DOHH2 (cell line): ENCODE measurements around the gene GLS2.

Experiments used
- H3F3A ChIP-seq: fragments of 200-600 bp; sonication (generic), shearing (Covaris generic); 2 replicates; pipeline ENCODE4 v1.6.0; 2016; ENCODE audit warnings: antibody characterized with exemption, mild to moderate bottlenecking; ENCODE audit not compliant: control insufficient read depth, insufficient read depth
- H3K27ac ChIP-seq: fragments of 200-600 bp; sonication (generic); 2 replicates; pipeline ENCODE4 v1.5.1; 2014; ENCODE audit warnings: low read depth, mild to moderate bottlenecking, low read length, moderate library complexity
- H3K27me3 ChIP-seq: fragments of 200-600 bp; sonication (generic); 2 replicates; pipeline ENCODE4 v1.6.1; 2014; ENCODE audit warnings: mild to moderate bottlenecking, low read length, mixed read lengths; ENCODE audit not compliant: control insufficient read depth
- H3K36me3 ChIP-seq: fragments of 200-600 bp; sonication (generic); 2 replicates; pipeline ENCODE4 v1.6.1; 2014; ENCODE audit warnings: mild to moderate bottlenecking, low read length, moderate library complexity, mixed read lengths; ENCODE audit not compliant: control insufficient read depth
- H3K4me1 ChIP-seq: fragments of 200-600 bp; sonication (generic); 2 replicates; pipeline ENCODE4 v1.6.1; 2014; ENCODE audit warnings: mild to moderate bottlenecking, low read length, mixed read lengths; ENCODE audit not compliant: control insufficient read depth
- H3K4me2 ChIP-seq: fragments of 200-600 bp; sonication (generic); 2 replicates; pipeline ENCODE4 v1.6.0; 2014; ENCODE audit warnings: mild to moderate bottlenecking, low read length, moderate library complexity
- H3K4me3 ChIP-seq: fragments of 200-600 bp; sonication (generic); 2 replicates; pipeline ENCODE4 v1.5.1; 2014; ENCODE audit warnings: mild to moderate bottlenecking, low read length, mixed read lengths
- H3K79me2 ChIP-seq: fragments of 200-600 bp; sonication (generic); 2 replicates; pipeline ENCODE4 v1.6.1; 2014; ENCODE audit warnings: mild to moderate bottlenecking, low read length, mixed read lengths; ENCODE audit not compliant: control insufficient read depth
- H3K9me2 ChIP-seq: fragments of 200-600 bp; sonication (generic); replicated peaks from 2 replicates; pipeline ENCODE4 v1.6.1; 2014; ENCODE audit warnings: mild to moderate bottlenecking, low read length, mixed read lengths; ENCODE audit not compliant: control insufficient read depth
- H3K9me3 ChIP-seq: fragments of 200-600 bp; sonication (generic); 2 replicates; pipeline ENCODE4 v1.6.1; 2014; ENCODE audit warnings: antibody characterized with exemption, low read length, mixed read lengths; ENCODE audit not compliant: control insufficient read depth, insufficient read depth
- H4K20me1 ChIP-seq: fragments of 200-600 bp; sonication (generic); 2 replicates; pipeline ENCODE4 v1.6.0; 2014; ENCODE audit warnings: low read depth, mild to moderate bottlenecking, antibody characterized with exemption, low read length, moderate library complexity; ENCODE audit not compliant: control insufficient read depth, insufficient read depth
- CTCF ChIP-seq: fragments of 200-600 bp; sonication (generic); IDR thresholded peaks from one replicate; pipeline ENCODE4 v1.5.1; 2014; ENCODE audit warnings: antibody characterized with exemption, mild to moderate bottlenecking, low read depth, low read length; ENCODE audit not compliant: poor library complexity, severe bottlenecking
- EZH2phosphoT487 ChIP-seq: fragments of 200-600 bp; sonication (generic); IDR thresholded peaks from 2 replicates; pipeline ENCODE4 v1.6.1; 2017; ENCODE audit warnings: borderline replicate concordance, mild to moderate bottlenecking, antibody characterized with exemption, low read length, moderate library complexity, mixed read lengths

GLS2 gene

GRCh38 chr12:56476972-56477432 is 11.0 kb downstream of the GLS2 start:
- Histone ChIP-seq H3F3A (no peaks in the 10 kb centered on the region), H3K27ac (no peak overlapping the region)

GRCh38 chr12:56476143-56476542 is 11.8 kb downstream of the GLS2 start:
- no peaks in the 10 kb centered on the region for H3K27me3 ChIP-seq
- H3K4me3 ChIP-seq: no peak overlapping the region
- no peaks in the 10 kb centered on the region for H3K9me2 ChIP-seq
- H3K4me2 ChIP-seq: no peak overlapping the region
- H3K4me1 ChIP-seq: peaks cover 16% of the 10 kb centered on the region
- no peak overlapping the region for H3K27ac ChIP-seq
- H3K36me3 ChIP-seq: peaks cover 16% of the 10 kb centered on the region
- H3F3A ChIP-seq: no peaks in the 10 kb centered on the region
- H3K9me3 ChIP-seq: no peaks in the 10 kb centered on the region
- no peaks in the 10 kb centered on the region for H4K20me1 ChIP-seq
- H3K79me2 ChIP-seq: peaks cover 9% of the 10 kb centered on the region
- TF ChIP-seq EZH2phosphoT487: no peak
- TF ChIP-seq CTCF: no peak

More at GRCh38 chr12:56476972-56477432, 11.0 kb downstream of the GLS2 start:
- no peak overlapping the region for H3K4me2 ChIP-seq
- H3K4me3 ChIP-seq: no peak overlapping the region
- H3K4me1 ChIP-seq: peaks cover 11% of the 10 kb centered on the region
- TF ChIP-seq CTCF: no peak
- no peak for TF ChIP-seq EZH2phosphoT487
- H3K36me3 ChIP-seq: peaks cover 9% of the 10 kb centered on the region
- no peaks in the 10 kb centered on the region for H3K27me3 ChIP-seq
- no peaks in the 10 kb centered on the region for H4K20me1 ChIP-seq
- peaks cover 2% of the 10 kb centered on the region; the same call in 1 of the 2 replicates for H3K79me2 ChIP-seq
- H3K9me2 ChIP-seq: no peaks in the 10 kb centered on the region
- no peaks in the 10 kb centered on the region for H3K9me3 ChIP-seq

- Histone ChIP-seq H3K27me3 (no peaks in the 10 kb centered on the region), H3K4me1 (peaks cover 30% of the 10 kb centered on the region), H4K20me1 (no peaks in the 10 kb centered on the region), H3K4me3 (no peak overlapping the region), H3K9me2 (no peaks in the 10 kb centered on the region), H3K9me3 (no peaks in the 10 kb centered on the region), H3F3A (no peaks in the 10 kb centered on the region), H3K27ac (no peak overlapping the region), H3K36me3 (peaks cover 34% of the 10 kb centered on the region), H3K79me2 (peaks cover 27% of the 10 kb centered on the region), H3K4me2 (no peak overlapping the region)
- TF ChIP-seq EZH2phosphoT487 (no peak), CTCF (no peak)
These were observed 13.6 kb downstream of the GLS2 start for GRCh38 chr12:56474389-56474788.
